ENCODE measurements around the gene SELENOI.

DNA sequence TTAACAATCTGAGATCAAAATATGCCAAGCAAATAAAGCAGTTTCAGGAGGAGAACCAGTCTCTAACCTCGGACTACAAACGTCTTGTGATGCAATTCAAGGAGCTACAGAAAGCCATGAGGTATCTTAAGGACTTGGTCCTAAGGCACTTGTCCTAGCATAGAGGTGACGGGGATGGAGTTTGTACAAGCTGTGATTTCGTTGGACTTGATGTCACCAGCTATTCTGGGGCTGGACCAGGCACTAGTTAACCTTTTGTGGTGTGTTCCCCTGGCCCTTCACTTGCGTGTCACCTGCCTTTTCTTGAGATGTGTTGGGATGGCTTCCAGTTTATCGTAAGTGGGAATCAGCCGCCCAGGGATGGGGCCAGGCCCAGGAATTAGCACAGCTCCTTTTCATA is 98.3 kb downstream of the SELENOI start:
- no peak for TF ChIP-seq EZH2phosphoT487 (conservative IDR thresholded peaks at IDR 0.05; ENCODE audit: low read length)
- no peak for TF ChIP-seq CTCF (IDR thresholded peaks at IDR 0.05; ENCODE audit: insufficient read depth, low read length, poor library complexity, severe bottlenecking)
